Measurements from ENCODE around the gene GGA3.

Gene GGA3

GRCh38 chr17:75205037-75205792 lies 56.2 kb downstream of the GGA3 start, which contains the start of gene NUP85:
Gene NUP85, plus strand, starts transcription at chr17:75205679. Its CDS starts 83 bp downstream, at chr17:75205762.
- TF ChIP-seq EZH2 (IDR thresholded peaks at IDR 0.05; ENCODE audit: borderline replicate concordance, low read length) (no peak), CTCF (IDR thresholded peaks at IDR 0.05; ENCODE audit: low read length) (no peak)
- Histone ChIP-seq H3K27ac (ENCODE audit: low read depth, low read length, poor library complexity, severe bottlenecking) (peak within 1 kb of the TSS; percentile 68), H2AFZ (ENCODE audit: low read length) (peak within 1 kb of the TSS; percentile 80; the same call in 1 of the 2 replicates), H3K9me2 (ENCODE audit: low read depth, low read length) (no peaks in the 10 kb centered on the region), H3K79me2 (ENCODE audit: insufficient read depth, low read length) (peaks cover 21% of the 10 kb centered on the region), H3K9ac (ENCODE audit: low read length) (peak within 1 kb of the TSS; percentile 96), H4K20me1 (ENCODE audit: insufficient read depth, low read length) (no peaks in the 10 kb centered on the region), H3K27me3 (ENCODE audit: insufficient read depth, low read length) (no peaks in the 10 kb centered on the region), H3K4me3 (ENCODE audit: low read depth, low read length, poor library complexity, severe bottlenecking) (peak within 1 kb of the TSS; percentile 94), H3K4me2 (ENCODE audit: low read length) (peak within 1 kb of the TSS; percentile 93), H3F3A (ENCODE audit: insufficient read depth, low read length) (no peaks in the 10 kb centered on the region), H3K4me1 (ENCODE audit: insufficient read depth, low read length, severe bottlenecking) (peaks cover 20% of the 10 kb centered on the region), H3K36me3 (ENCODE audit: insufficient read depth, low read length) (peaks cover 21% of the 10 kb centered on the region), H3K9me3 (ENCODE audit: low read length) (no peaks in the 10 kb centered on the region)

GRCh38 chr17:75199886-75200618 lies 61.4 kb downstream of the GGA3 start:
- H3K9me3 ChIP-seq (ENCODE audit: low read length), result no peaks in the 10 kb centered on the region
- no peaks in the 10 kb centered on the region for H4K20me1 ChIP-seq (ENCODE audit: insufficient read depth, low read length)
- H3K9me2 ChIP-seq (ENCODE audit: low read depth, low read length), result no peaks in the 10 kb centered on the region
- H3K79me2 ChIP-seq (ENCODE audit: insufficient read depth, low read length), result no peaks in the 10 kb centered on the region
- H3K4me2 ChIP-seq (ENCODE audit: low read length), result no peak overlapping the region
- no peak overlapping the region for H3K9ac ChIP-seq (ENCODE audit: low read length)
- H3K36me3 ChIP-seq (ENCODE audit: insufficient read depth, low read length), result no peaks in the 10 kb centered on the region
- peaks cover 9% of the 10 kb centered on the region for H3K4me1 ChIP-seq (ENCODE audit: insufficient read depth, low read length, severe bottlenecking)
- no peak overlapping the region for H3K27ac ChIP-seq (ENCODE audit: low read depth, low read length, poor library complexity, severe bottlenecking)
- H3K4me3 ChIP-seq (ENCODE audit: low read depth, low read length, poor library complexity, severe bottlenecking), result no peak overlapping the region
- H2AFZ ChIP-seq (ENCODE audit: low read length), result no peak overlapping the region
- H3F3A ChIP-seq (ENCODE audit: insufficient read depth, low read length), result no peaks in the 10 kb centered on the region
- no peak for TF ChIP-seq EZH2 (IDR thresholded peaks at IDR 0.05; ENCODE audit: borderline replicate concordance, low read length)
- TF ChIP-seq CTCF (IDR thresholded peaks at IDR 0.05; ENCODE audit: low read length), result no peak
- H3K27me3 ChIP-seq (ENCODE audit: insufficient read depth, low read length), result no peaks in the 10 kb centered on the region

- no peak overlapping the region for H3K4me2 ChIP-seq (ENCODE audit: low read length)
- H3K9ac ChIP-seq (ENCODE audit: low read length), result no peak overlapping the region
- TF ChIP-seq EZH2 (IDR thresholded peaks at IDR 0.05; ENCODE audit: borderline replicate concordance, low read length) (no peak), CTCF (IDR thresholded peaks at IDR 0.05; ENCODE audit: low read length) (no peak)
- H2AFZ ChIP-seq (ENCODE audit: low read length), result no peak overlapping the region
- no peak overlapping the region for H3K27ac ChIP-seq (ENCODE audit: low read depth, low read length, poor library complexity, severe bottlenecking)
- no peaks in the 10 kb centered on the region for H3K36me3 ChIP-seq (ENCODE audit: insufficient read depth, low read length)
- no peaks in the 10 kb centered on the region for H3K9me3 ChIP-seq (ENCODE audit: low read length)
- no peaks in the 10 kb centered on the region for H3K27me3 ChIP-seq (ENCODE audit: insufficient read depth, low read length)
- no peaks in the 10 kb centered on the region for H3K79me2 ChIP-seq (ENCODE audit: insufficient read depth, low read length)
- H3K4me3 ChIP-seq (ENCODE audit: low read depth, low read length, poor library complexity, severe bottlenecking), result no peak overlapping the region
- H4K20me1 ChIP-seq (ENCODE audit: insufficient read depth, low read length), result no peaks in the 10 kb centered on the region
- no peaks in the 10 kb centered on the region for H3K4me1 ChIP-seq (ENCODE audit: insufficient read depth, low read length, severe bottlenecking)
- no peaks in the 10 kb centered on the region for H3K9me2 ChIP-seq (ENCODE audit: low read depth, low read length)
- H3F3A ChIP-seq (ENCODE audit: insufficient read depth, low read length), result no peaks in the 10 kb centered on the region
Observed at GRCh38 chr17:75194879-75195278, 66.5 kb downstream of the GGA3 start.

Measured in OCI-LY1 (cell line).